Transverse colon (tissue), 4 donors: ENCODE measurements around the gene ELAVL1. TPM values are rescaled to one million over a fixed set of nuclear protein-coding genes. Genes with fewer than 3 reads are reported as not detected.

ENCODE experiments used
- DNase-seq: peaks from one replicate; pipeline ENCODE4 v3.0.0-alpha.2; 2019
- H3K27ac ChIP-seq, 4 donors: fragments of 200-600 bp; sonication (generic); 2 replicates each; pipeline ENCODE4 v1.5.1; 2016 to 2018; ENCODE audit warnings: inconsistent platforms in 4 of 4
- H3K27me3 ChIP-seq: fragments of 200-600 bp; sonication (generic); 2 replicates; pipeline ENCODE4 v1.5.1; 2017; ENCODE audit warnings: inconsistent platforms
- H3K36me3 ChIP-seq, 4 donors: fragments of 200-600 bp; sonication (generic); 2 replicates each; pipeline ENCODE4 v1.5.1; 2017 to 2019; ENCODE audit warnings: inconsistent platforms in 4 of 4
- H3K4me1 ChIP-seq, 4 donors: fragments of 200-600 bp; sonication (generic); 2 replicates each; pipeline ENCODE4 v1.5.1; 2017 to 2020; ENCODE audit warnings: inconsistent platforms in 4 of 4
- H3K4me3 ChIP-seq, 4 donors: fragments of 200-600 bp; sonication (generic); 1 replicate in 1 of 4; 2 replicates in 3 of 4; pipeline versions ENCODE4 v1.5.1 to v1.6.1; 2017 to 2019; ENCODE audit warnings: inconsistent platforms in 4 of 4
- H3K9me3 ChIP-seq, 2 donors: fragments of 200-600 bp; sonication (generic); 2 replicates each; pipeline ENCODE4 v1.5.1; 2017 to 2019; ENCODE audit warnings: inconsistent platforms in 2 of 2
- CTCF ChIP-seq, 5 experiments: fragments of 200-600 bp in 3 of 5; fragments of 450-650 bp in 2 of 5; sonication (generic) in 3 of 5; IDR thresholded peaks; 1 replicate in 2 of 5; 2 replicates in 3 of 5; pipeline ENCODE4 v1.5.1; 2016 to 2017; ENCODE audit warnings: antibody characterized with exemption in 5 of 5, inconsistent platforms in 3 of 5, mild to moderate bottlenecking in 2 of 5, moderate library complexity in 1 of 5
- EP300 ChIP-seq: sonication (generic); formaldehyde crosslinking; IDR thresholded peaks from one replicate; pipeline ENCODE4 v1.6.1; 2017; ENCODE audit warnings: antibody characterized with exemption, low read depth
- POLR2A ChIP-seq: fragments of 450-650 bp; IDR thresholded peaks from one replicate; pipeline ENCODE4 v1.6.1; 2016; ENCODE audit warnings: antibody characterized with exemption, mild to moderate bottlenecking, moderate library complexity
- POLR2AphosphoS5 ChIP-seq, 3 donors: sonication (generic); formaldehyde crosslinking; IDR thresholded peaks; one replicate each; pipeline ENCODE4 v1.6.1; 2016; ENCODE audit warnings: antibody characterized with exemption in 3 of 3
- WGBS, 2 donors: methylation state at CpG; one replicate each; pipeline ENCODE4 v1.1.5; 2018; ENCODE audit warnings: low coverage in 1 of 2; 5-methylcytosine and 5-hydroxymethylcytosine counted together
- in situ Hi-C, 4 donors: fragments of 200-750 bp; cut with MboI; loops; one replicate each; pipeline versions ENCODE4 v1.15.0 to v1.15.1; 2017; ENCODE audit warnings: low sequenced_read_pairs in 3 of 4, low pct_ligation_motif_present in 1 of 4, low pct_unique_long_range_greater_than_20kb in 1 of 4
- intact Hi-C: fragments of 100-400 bp; cut with DNase I; formaldehyde crosslinking; loops from one replicate; pipeline ENCODE4 v1.15.1; 2023; ENCODE audit warnings: low total_unique reads
- total RNA-seq, 4 donors: library from RNA; depleted of rRNA; stranded (reverse); fragments of >200 nt; gene quantifications; one replicate each; pipeline ENCODE4 v1.1.0, GENCODE V29; 2016

ELAVL1 gene
- total RNA-seq, 4 donors from 2014 or later, result 11.9 to 101 (median 22.4) TPM

GRCh38 chr19:8001995-8002849, 3.2 kb downstream of the ELAVL1 start:
- no peak for TF ChIP-seq EP300
- TF ChIP-seq CTCF (IDR thresholded peaks at IDR 0.05), result peak; percentile 87 to 99 (median 97)
- 10% methylated on average over 27 of the region's 27 CpGs; no CpG with 5 or more reads in 1 of the 2 donors for WGBS, 2 donors
- peaks cover 28 to 46% (median 35%) of the 10 kb centered on the region in 4 donors for H3K4me1 ChIP-seq
- H3K27ac ChIP-seq, result peak overlapping the region; percentile 60 to 77 (median 72)
- peak overlapping the region in 1 of 4 donors; percentile 24 for H3K4me3 ChIP-seq
- in situ Hi-C loops, result no loop called here
- H3K9me3 ChIP-seq, result no peaks in the 10 kb centered on the region
- H3K27me3 ChIP-seq, result no peaks in the 10 kb centered on the region
- peak; percentile 87 for DNase-seq
- intact Hi-C loops, result loop anchor here (10.0 kb wide), 1 partner anchor 67 kb away; no protein-coding TSS in a partner anchor
- H3K36me3 ChIP-seq, result no peaks in the 10 kb centered on the region

- peaks cover 28 to 46% (median 35%) of the 10 kb centered on the region in 4 donors for H3K4me1 ChIP-seq
- no peak overlapping the region for H3K4me3 ChIP-seq
- WGBS, 2 donors, result 77% methylated on average over 5 of the region's 5 CpGs; no CpG with 5 or more reads in 1 of the 2 donors
- in situ Hi-C loops (no loop called here), intact Hi-C loops (loop anchor here (10.0 kb wide), 1 partner anchor 67 kb away; no protein-coding TSS in a partner anchor)
- no peaks in the 10 kb centered on the region for H3K27me3 ChIP-seq
- no peak for DNase-seq
- no peaks in the 10 kb centered on the region for H3K36me3 ChIP-seq
- TF ChIP-seq POLR2A, result no peak
- no peak for TF ChIP-seq CTCF (IDR thresholded peaks at IDR 0.05)
- no peak for TF ChIP-seq EP300
- no peak for TF ChIP-seq POLR2AphosphoS5 (IDR thresholded peaks at IDR 0.05)
- peak overlapping the region; percentile 60 to 77 (median 72) for H3K27ac ChIP-seq
- no peaks in the 10 kb centered on the region for H3K9me3 ChIP-seq
These were observed 3.8 kb downstream of the ELAVL1 start for GRCh38 chr19:8001651-8001994.

- H3K9me3 ChIP-seq, result no peaks in the 10 kb centered on the region
- H3K27me3 ChIP-seq, result no peaks in the 10 kb centered on the region
- no peaks in the 10 kb centered on the region for H3K36me3 ChIP-seq
- H3K4me1 ChIP-seq, result peaks cover 28 to 39% (median 33%) of the 10 kb centered on the region in 4 donors
- in situ Hi-C loops (no loop called here), intact Hi-C loops (loop anchor here (10.0 kb wide), 1 partner anchor 66 kb away; no protein-coding TSS in a partner anchor)
- H3K27ac ChIP-seq, result no peak overlapping the region
- no peak for TF ChIP-seq POLR2AphosphoS5 (IDR thresholded peaks at IDR 0.05)
- TF ChIP-seq EP300, result no peak
- no peak overlapping the region for H3K4me3 ChIP-seq
- no peak for DNase-seq
- 82 to 95% methylated on average over 4 to 6 of the region's 6 CpGs for WGBS, 2 donors
These were observed 5.0 kb downstream of the ELAVL1 start for GRCh38 chr19:8000298-8001038.

GRCh38 chr19:7999376-7999775, 6.1 kb downstream of the ELAVL1 start:
- H3K36me3 ChIP-seq, result no peaks in the 10 kb centered on the region
- no peak for TF ChIP-seq POLR2A
- no peak for TF ChIP-seq CTCF (IDR thresholded peaks at IDR 0.05)
- no peak for TF ChIP-seq POLR2AphosphoS5 (IDR thresholded peaks at IDR 0.05)
- TF ChIP-seq EP300, result no peak
- H3K4me3 ChIP-seq, result no peak overlapping the region
- in situ Hi-C loops (no loop called here), intact Hi-C loops (no loop called here)
- DNase-seq, result no peak
- WGBS, 2 donors, result 86% methylated on average over 4 of the region's 4 CpGs; no CpG with 5 or more reads in 1 of the 2 donors
- H3K27me3 ChIP-seq, result no peaks in the 10 kb centered on the region
- no peaks in the 10 kb centered on the region for H3K9me3 ChIP-seq
- no peak overlapping the region for H3K27ac ChIP-seq
- H3K4me1 ChIP-seq, result peaks cover 22 to 35% (median 30%) of the 10 kb centered on the region in 4 donors
